MCF 10A (cell line): ENCODE measurements around the gene GIMAP2. TPM values are rescaled to one million over a fixed set of nuclear protein-coding genes. Genes with fewer than 3 reads are reported as not detected.
"Not testable (repeated sequence)": the region's sequence is repeated elsewhere in the genome, so short reads cannot be mapped to it uniquely, and the experiment has no call there.

Experiments
- BruUV-seq: library from RNA; stranded (reverse); fragments of 400-500 nt; replicated peaks from 2 replicates; lab custom pipeline; 2021; lab: Mats Ljungman, UMichigan
- CTCF ChIA-PET: fragments of 300-600 bp; sonication (Branson Sonifier 250); formaldehyde crosslinking; extraction: SDS; loops from one replicate; lab custom pipeline; 2021; ENCODE audit warnings: antibody characterized with exemption, inconsistent platforms; lab: Yijun Ruan, JAX
- POLR2A ChIA-PET: fragments of 300-600, 350-650 bp; sonication (Branson Sonifier 250); formaldehyde crosslinking; extraction: SDS; loops from one replicate; lab custom pipeline; 2020; ENCODE audit warnings: antibody characterized with exemption, inconsistent platforms; lab: Yijun Ruan, JAX
- DNase-seq: peaks from one replicate; pipeline ENCODE4 v3.0.0-alpha.2; 2018; ENCODE audit not compliant: unreplicated experiment
- H3K27ac Mint-ChIP-seq: one replicate; pipeline ENCODE4 v1.8.0; 2022; ENCODE audit warnings: mild to moderate bottlenecking, low read depth, mixed read lengths; ENCODE audit not compliant: unreplicated experiment
- H3K27me3 Mint-ChIP-seq: one replicate; pipeline ENCODE4 v1.8.0; 2022; ENCODE audit warnings: mixed read lengths; ENCODE audit not compliant: insufficient read depth, unreplicated experiment
- H3K36me3 Mint-ChIP-seq: one replicate; pipeline ENCODE4 v1.8.0; 2022; ENCODE audit warnings: mild to moderate bottlenecking, moderate library complexity, mixed read lengths; ENCODE audit not compliant: insufficient read depth, unreplicated experiment
- H3K4me1 Mint-ChIP-seq: one replicate; pipeline ENCODE4 v1.8.0; 2022; ENCODE audit warnings: mixed read lengths; ENCODE audit not compliant: insufficient read depth, unreplicated experiment
- H3K4me3 Mint-ChIP-seq: one replicate; pipeline ENCODE4 v1.8.0; 2022; ENCODE audit warnings: mild to moderate bottlenecking, moderate library complexity, mixed read lengths; ENCODE audit not compliant: unreplicated experiment
- H3K9me3 Mint-ChIP-seq: one replicate; pipeline ENCODE4 v1.8.0; 2022; ENCODE audit warnings: mixed read lengths; ENCODE audit not compliant: unreplicated experiment
- CTCF ChIP-seq: fragments of 200-600 bp; IDR thresholded peaks from one replicate; pipeline ENCODE4 v1.8.0; 2022; ENCODE audit warnings: antibody characterized with exemption, mild to moderate bottlenecking; ENCODE audit not compliant: unreplicated experiment
- intact Hi-C: fragments of 100-400 bp; cut with micrococcal nuclease; formaldehyde crosslinking; loops from 2 replicates; pipeline ENCODE4 v1.14.1; 2022
- total RNA-seq: library from RNA; stranded (reverse); gene quantifications from 2 replicates; pipeline ENCODE4 v1.2.3, GENCODE V29; 2022

The GIMAP2 gene
- total RNA-seq, 1 experiment from 2014 or later = not detected

- Mint-ChIP-seq H3K27me3 (no peaks in the 10 kb centered on the region), H3K27ac (no peak overlapping the region), H3K36me3 (no peaks in the 10 kb centered on the region), H3K4me3 (no peak overlapping the region), H3K4me1 (no peaks in the 10 kb centered on the region), H3K9me3 (no peaks in the 10 kb centered on the region)
- CTCF ChIA-PET = no interaction called here
- intact Hi-C loops = no loop called here
- TF ChIP-seq CTCF = no peak
- BruUV-seq = no TSS peak
- POLR2A ChIA-PET = no interaction called here
- DNase-seq = no peak
Measured at GRCh38 chr7:150668977-150669376, 16.5 kb upstream of the GIMAP2 start.

GRCh38 chr7:150671798-150672585, 13.5 kb upstream of the GIMAP2 start:
- intact Hi-C loops, POLR2A ChIA-PET, BruUV-seq, H3K9me3 Mint-ChIP-seq, H3K4me1 Mint-ChIP-seq, H3K27ac Mint-ChIP-seq, DNase-seq, H3K4me3 Mint-ChIP-seq, H3K27me3 Mint-ChIP-seq, H3K36me3 Mint-ChIP-seq: not testable (repeated sequence)
- CTCF ChIA-PET = interaction anchor here (0.6 kb wide), 1 partner anchor 18 kb away, joined by 3 read pairs; no protein-coding TSS in a partner anchor

- BruUV-seq = no TSS peak
Measured at GRCh38 chr7:150675714-150676113, 9.8 kb upstream of the GIMAP2 start.

GRCh38 chr7:150676276-150676675, 9.2 kb upstream of the GIMAP2 start:
- CTCF ChIA-PET, POLR2A ChIA-PET, H3K36me3 Mint-ChIP-seq, H3K27me3 Mint-ChIP-seq, intact Hi-C loops, DNase-seq, H3K4me3 Mint-ChIP-seq, H3K27ac Mint-ChIP-seq, H3K9me3 Mint-ChIP-seq, H3K4me1 Mint-ChIP-seq, BruUV-seq: not testable (repeated sequence)

More at GRCh38 chr7:150675714-150676113, 9.8 kb upstream of the GIMAP2 start:
- Mint-ChIP-seq H3K9me3 (no peaks in the 10 kb centered on the region), H3K27me3 (no peaks in the 10 kb centered on the region), H3K36me3 (no peaks in the 10 kb centered on the region), H3K27ac (no peak overlapping the region), H3K4me1 (no peaks in the 10 kb centered on the region), H3K4me3 (no peak overlapping the region)
- CTCF ChIA-PET = no interaction called here
- POLR2A ChIA-PET = no interaction called here
- DNase-seq = no peak
- no peak for TF ChIP-seq CTCF
- intact Hi-C loops = no loop called here

GRCh38 chr7:150676854-150677253, 8.7 kb upstream of the GIMAP2 start:
- BruUV-seq = not testable (repeated sequence)

GRCh38 chr7:150678601-150679000, 6.9 kb upstream of the GIMAP2 start:
- BruUV-seq, POLR2A ChIA-PET: not testable (repeated sequence)

More at GRCh38 chr7:150676854-150677253, 8.7 kb upstream of the GIMAP2 start:
- H3K36me3 Mint-ChIP-seq, intact Hi-C loops, CTCF ChIA-PET, H3K4me3 Mint-ChIP-seq, H3K27me3 Mint-ChIP-seq, H3K4me1 Mint-ChIP-seq, POLR2A ChIA-PET, H3K27ac Mint-ChIP-seq, H3K9me3 Mint-ChIP-seq, DNase-seq: not testable (repeated sequence)

GRCh38 chr7:150680364-150680763, 5.1 kb upstream of the GIMAP2 start:
- POLR2A ChIA-PET, intact Hi-C loops, BruUV-seq, H3K4me1 Mint-ChIP-seq, H3K27me3 Mint-ChIP-seq, H3K9me3 Mint-ChIP-seq, H3K36me3 Mint-ChIP-seq, DNase-seq, H3K27ac Mint-ChIP-seq, CTCF ChIA-PET, H3K4me3 Mint-ChIP-seq: not testable (repeated sequence)

More at GRCh38 chr7:150678601-150679000, 6.9 kb upstream of the GIMAP2 start:
- H3K9me3 Mint-ChIP-seq, H3K36me3 Mint-ChIP-seq, H3K4me3 Mint-ChIP-seq, intact Hi-C loops, DNase-seq, H3K27me3 Mint-ChIP-seq, H3K27ac Mint-ChIP-seq, H3K4me1 Mint-ChIP-seq: not testable (repeated sequence)
- CTCF ChIA-PET = interaction anchor here (0.6 kb wide), 1 partner anchor 259 kb away, joined by 4 read pairs; no protein-coding TSS in a partner anchor
